ENCODE measurements around the gene GPR89A. TPM values are rescaled to one million over a fixed set of nuclear protein-coding genes. Genes with fewer than 3 reads are reported as not detected.

The GPR89A gene
- polyA plus RNA-seq, 1 donor (not counting 4 experiments of a cell fraction or from before 2014, with no cell fraction given): 22.8 TPM

- no peaks in the 10 kb centered on the region for H3K79me2 ChIP-seq (ENCODE audit: control insufficient read depth, insufficient read depth, low read length)
- H3K27me3 ChIP-seq (ENCODE audit: control insufficient read depth, extremely low read depth, insufficient read depth, low read length): no peaks in the 10 kb centered on the region
- no peaks in the 10 kb centered on the region for H3K9me3 ChIP-seq (ENCODE audit: control insufficient read depth, low read depth, low read length)
- peak within 1 kb of the TSS; percentile 90 for H3K4me2 ChIP-seq (ENCODE audit: control insufficient read depth, extremely low read depth, insufficient read depth, low read depth, low read length)
- DNase-seq (ENCODE audit: low read depth, low spot score) (no peak), FAIRE-seq (no peak)
- H3K9me1 ChIP-seq (ENCODE audit: control insufficient read depth, extremely low read depth, insufficient read depth, low read length): no peaks in the 10 kb centered on the region
- H3K27ac ChIP-seq (ENCODE audit: control insufficient read depth, insufficient read depth, low read length): peak within 1 kb of the TSS; percentile 14
- H2AFZ ChIP-seq (ENCODE audit: control insufficient read depth, low read length): peak within 1 kb of the TSS; percentile 86
- no peaks in the 10 kb centered on the region for H4K20me1 ChIP-seq (ENCODE audit: control insufficient read depth, extremely low read depth, insufficient read depth, low read length)
- H3K4me3 ChIP-seq (ENCODE audit: control insufficient read depth in 2 of 3, extremely low read depth in 1 of 3, insufficient read depth in 2 of 3, low read depth in 1 of 3, low read length in 3 of 3): no peak within 1 kb of the TSS
- H3K4me1 ChIP-seq (ENCODE audit: control insufficient read depth, extremely low read depth, insufficient read depth, low read length): peaks cover 14% of the 10 kb centered on the region
- TF ChIP-seq CTCF (optimal IDR thresholded peaks at IDR 0.05 in 1 of 3, IDR thresholded peaks at IDR 0.05 in 1 of 3, conservative IDR thresholded peaks at IDR 0.05 in 1 of 3; ENCODE audit: extremely low read depth in 1 of 3, insufficient read depth in 2 of 3, low read length in 3 of 3) (no peak), EZH2 (IDR thresholded peaks at IDR 0.05; ENCODE audit: low read length) (no peak)
- H3K9ac ChIP-seq (ENCODE audit: control insufficient read depth, extremely low read depth, insufficient read depth, low read length): peak within 1 kb of the TSS; percentile 15
- dilution Hi-C loops (cut with MboI; ENCODE audit: extremely low pct_ligation_motif_present, low sequenced_read_pairs): no loop called here
- H3K36me3 ChIP-seq (ENCODE audit: control insufficient read depth in 2 of 2, extremely low read depth in 1 of 2, insufficient read depth in 2 of 2, low read length in 2 of 2): no peaks in the 10 kb centered on the region
Observed at GRCh38 chr1:145719230-145720079, 111.7 kb downstream of the GPR89A start, which contains the start of gene CD160. Gene CD160 (plus strand): TSS chr1:145719499. CDS start chr1:145728328, 8,829 bp downstream.

Other genes starting within 250 kb of the GPR89A start
- gene NBPF20, start 182.4 kb upstream of the GPR89A start, polyA plus RNA-seq: 3.5 to 4.2 TPM (median 3.8 TPM) in 3 replicates
- 0.08 to 0.21 TPM (median 0.15 TPM) in 3 replicates for gene PDZK1, start 99.4 kb downstream of the GPR89A start, polyA plus RNA-seq
- not detected in 3 replicates for gene CD160, start 111.5 kb downstream of the GPR89A start, polyA plus RNA-seq
- 7.4 to 10.1 TPM (median 7.4 TPM) in 3 replicates for gene RNF115, start 216.1 kb downstream of the GPR89A start, polyA plus RNA-seq
- gene POLR3C, start 216.2 kb downstream of the GPR89A start, polyA plus RNA-seq: 33.9 to 44.4 TPM (median 34.4 TPM) in 3 replicates
- 1.3 to 1.6 TPM (median 1.3 TPM) in 3 replicates for gene NUDT17, start 237.6 kb downstream of the GPR89A start, polyA plus RNA-seq

Measured in keratinocyte (primary cell).